Mucosa of descending colon (tissue), 3 donors: ENCODE data around the gene TEAD1. TPM values are rescaled to one million over a fixed set of nuclear protein-coding genes. Genes with fewer than 3 reads are reported as not detected.

Source experiments
- ATAC-seq: fragments of 200-7000 bp; cut with Tn5 transposase; one replicate; pipeline ENCODE4 v1.9.1; 2020; ENCODE audit warnings: mild to moderate bottlenecking, moderate library complexity
- DNase-seq, 3 donors: peaks; one replicate each; pipeline ENCODE4 v3.0.0-alpha.2; 2020
- H3K36me3 ChIP-seq: fragments of 200-600 bp; one replicate; pipeline ENCODE4 v1.8.0; 2021; ENCODE audit warnings: low read depth, mild to moderate bottlenecking
- H3K4me1 ChIP-seq: fragments of 200-600 bp; one replicate; pipeline ENCODE4 v1.8.0; 2021; ENCODE audit warnings: low read depth, mild to moderate bottlenecking
- H3K4me3 ChIP-seq: fragments of 200-600 bp; one replicate; pipeline ENCODE4 v1.8.0; 2021; ENCODE audit warnings: mild to moderate bottlenecking
- H3K9me3 ChIP-seq: fragments of 200-600 bp; one replicate; pipeline ENCODE4 v1.8.0; 2021; ENCODE audit warnings: mild to moderate bottlenecking
- CTCF ChIP-seq: fragments of 200-600 bp; IDR thresholded peaks from one replicate; pipeline ENCODE4 v1.8.0; 2022; ENCODE audit warnings: antibody characterized with exemption, mild to moderate bottlenecking
- intact Hi-C, 2 donors: fragments of 100-400 bp; cut with DNase I in 1 of 2; cut with micrococcal nuclease in 1 of 2; formaldehyde crosslinking; loops; one replicate each; pipeline versions ENCODE4 v1.11.0 to v1.11.1; 2022; cut with DNase I, micrococcal nuclease
- total RNA-seq, 3 donors: library from RNA; stranded (reverse); fragmentation: NEBNext Ultra II Directional in 2 of 3; extraction: Animal tissue kit (Norgen Biotek cat#: 25700) in 2 of 3; gene quantifications; one replicate each; pipeline versions ENCODE4 v1.2.1 to v1.2.4, GENCODE V29; 2021 to 2023
- donor health status: DM: no; HTN: no; CAD: no; lungs with moderate emphysema.
- donor health status: DM: no; HTN: no; CAD: no.
- donor health status: DM: no; HTN: yes; CAD: no.

Gene TEAD1
- total RNA-seq, 3 donors from 2014 or later = 33.2 to 196 (median 41.1) TPM

- no peaks in the 10 kb centered on the region for H3K9me3 ChIP-seq
- DNase-seq (no peak), ATAC-seq (no peak)
- intact Hi-C loops = no loop called here
- no peak overlapping the region for H3K4me3 ChIP-seq
- TF ChIP-seq CTCF = no peak
- H3K36me3 ChIP-seq = no peaks in the 10 kb centered on the region
- no peaks in the 10 kb centered on the region for H3K4me1 ChIP-seq
Observed at GRCh38 chr11:12901874-12902481, 227.8 kb downstream of the TEAD1 start.

GRCh38 chr11:12902791-12903486, 228.7 kb downstream of the TEAD1 start:
- DNase-seq = no peak
- no peak for ATAC-seq

DNA sequence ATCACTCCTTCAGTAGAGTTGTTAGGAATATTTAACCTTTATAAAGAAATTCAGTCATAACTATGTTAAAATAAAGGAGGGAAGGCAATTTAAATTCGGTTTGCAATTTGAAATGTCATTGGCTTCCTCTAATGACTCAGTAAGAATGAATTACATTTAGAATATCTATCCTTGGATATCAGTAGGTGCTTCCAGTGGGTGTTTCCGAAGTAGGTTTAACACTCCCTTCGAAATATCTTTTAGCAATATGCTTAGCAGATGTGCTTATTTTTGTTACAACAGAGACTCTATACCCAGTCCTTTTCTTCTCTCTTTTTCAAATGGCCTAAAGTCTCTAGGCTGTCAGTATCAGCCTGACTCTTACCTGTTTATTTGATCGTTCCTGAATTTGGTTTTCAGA, 231.2 kb downstream of the TEAD1 start:
- no peaks in the 10 kb centered on the region for H3K36me3 ChIP-seq
- H3K9me3 ChIP-seq = no peaks in the 10 kb centered on the region
- DNase-seq (no peak), ATAC-seq (no peak)
- intact Hi-C loops = no loop called here
- H3K4me1 ChIP-seq = no peaks in the 10 kb centered on the region
- TF ChIP-seq CTCF = no peak
- no peak overlapping the region for H3K4me3 ChIP-seq

More at GRCh38 chr11:12902791-12903486, 228.7 kb downstream of the TEAD1 start:
- Histone ChIP-seq H3K9me3 (no peaks in the 10 kb centered on the region), H3K4me3 (no peak overlapping the region), H3K4me1 (no peaks in the 10 kb centered on the region), H3K36me3 (no peaks in the 10 kb centered on the region)
- TF ChIP-seq CTCF = no peak
- intact Hi-C loops = no loop called here

DNA sequence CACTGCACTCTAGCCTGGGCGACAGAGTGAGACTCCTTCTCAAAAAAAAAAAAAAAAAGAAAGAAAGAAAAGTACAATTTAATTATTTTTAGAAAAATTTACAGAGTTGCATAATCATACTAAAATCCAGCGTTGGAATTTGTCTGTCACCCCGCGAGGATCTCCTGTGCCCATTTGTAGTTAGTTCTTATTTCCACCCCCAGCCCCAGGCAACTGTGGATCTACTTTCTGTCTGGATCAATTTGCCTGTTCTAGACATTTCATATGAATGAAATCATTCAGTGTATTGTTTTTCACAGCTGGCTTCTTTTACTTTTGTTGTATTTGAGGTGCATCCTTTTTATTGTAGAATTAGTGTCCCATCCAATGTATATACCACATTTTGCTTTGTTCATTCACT, 232.3 kb downstream of the TEAD1 start:
- no peak for TF ChIP-seq CTCF
- Histone ChIP-seq H3K4me3 (no peak overlapping the region), H3K36me3 (no peaks in the 10 kb centered on the region), H3K9me3 (no peaks in the 10 kb centered on the region), H3K4me1 (no peaks in the 10 kb centered on the region)
- intact Hi-C loops = no loop called here
- DNase-seq (no peak), ATAC-seq (no peak)

DNA sequence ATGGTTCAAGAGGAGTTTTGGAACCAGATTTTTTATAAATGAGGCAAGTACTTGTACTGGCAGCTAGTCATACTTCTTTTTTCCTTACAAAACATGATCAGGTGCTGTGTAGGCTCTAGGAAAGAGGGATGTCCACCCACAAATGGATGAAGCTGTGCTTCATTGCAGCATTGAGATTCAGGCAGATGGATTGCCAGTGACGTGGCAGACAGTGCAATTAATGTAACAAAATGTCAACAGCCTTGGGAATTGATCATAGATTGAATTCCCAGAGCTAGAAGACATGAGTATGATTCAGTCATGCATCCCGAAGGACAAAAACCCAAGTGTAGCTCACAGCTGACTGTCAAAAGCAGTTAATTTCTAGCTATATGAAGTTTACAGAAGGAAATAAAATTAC, 235.7 kb downstream of the TEAD1 start:
- intact Hi-C loops = no loop called here
- DNase-seq = no peak
- H3K4me3 ChIP-seq = no peak overlapping the region
- no peaks in the 10 kb centered on the region for H3K9me3 ChIP-seq
- TF ChIP-seq CTCF = no peak
- ATAC-seq = no peak
- no peaks in the 10 kb centered on the region for H3K36me3 ChIP-seq
- no peaks in the 10 kb centered on the region for H3K4me1 ChIP-seq
